Upper lobe of right lung (tissue), 1 donor: ENCODE data around the gene GRAMD1C. TPM values are rescaled to one million over a fixed set of nuclear protein-coding genes. Genes with fewer than 3 reads are reported as not detected.

Experiments
- ATAC-seq: fragments of 200-7000 bp; cut with Tn5 transposase; one replicate; pipeline ENCODE4 v1.9.1; 2020; ENCODE audit warnings: mild to moderate bottlenecking, moderate library complexity
- DNase-seq: peaks from one replicate; pipeline ENCODE4 v3.0.0-alpha.2; 2020
- H3K27ac ChIP-seq: fragments of 200-600 bp; one replicate; pipeline ENCODE4 v1.8.0; 2022
- H3K27me3 ChIP-seq: fragments of 200-600 bp; one replicate; pipeline ENCODE4 v1.8.0; 2022; ENCODE audit warnings: mild to moderate bottlenecking
- H3K36me3 ChIP-seq: fragments of 200-600 bp; one replicate; pipeline ENCODE4 v1.8.0; 2022
- H3K4me1 ChIP-seq: fragments of 200-600 bp; one replicate; pipeline ENCODE4 v1.8.0; 2022
- H3K4me3 ChIP-seq: fragments of 200-600 bp; one replicate; pipeline ENCODE4 v1.8.0; 2022; ENCODE audit warnings: mild to moderate bottlenecking
- H3K9me3 ChIP-seq: fragments of 200-600 bp; one replicate; pipeline ENCODE4 v1.8.0; 2022
- CTCF ChIP-seq: fragments of 200-600 bp; IDR thresholded peaks from one replicate; pipeline ENCODE4 v1.8.0; 2022; ENCODE audit warnings: antibody characterized with exemption
- intact Hi-C: fragments of 100-400 bp; cut with DNase I; formaldehyde crosslinking; loops from one replicate; pipeline ENCODE4 v1.11.0; 2022
- total RNA-seq: library from RNA; stranded (reverse); fragmentation: NEBNext Ultra II Directional; extraction: Animal tissue kit (Norgen Biotek cat#: 25700); gene quantifications from one replicate; pipeline ENCODE4 v1.2.1, GENCODE V29; 2021
- donor health status: DM: no; HTN: yes; CAD: no; lungs with severe emphysema.

Gene GRAMD1C
- total RNA-seq, 1 donor from 2014 or later = 6.4 TPM

DNA sequence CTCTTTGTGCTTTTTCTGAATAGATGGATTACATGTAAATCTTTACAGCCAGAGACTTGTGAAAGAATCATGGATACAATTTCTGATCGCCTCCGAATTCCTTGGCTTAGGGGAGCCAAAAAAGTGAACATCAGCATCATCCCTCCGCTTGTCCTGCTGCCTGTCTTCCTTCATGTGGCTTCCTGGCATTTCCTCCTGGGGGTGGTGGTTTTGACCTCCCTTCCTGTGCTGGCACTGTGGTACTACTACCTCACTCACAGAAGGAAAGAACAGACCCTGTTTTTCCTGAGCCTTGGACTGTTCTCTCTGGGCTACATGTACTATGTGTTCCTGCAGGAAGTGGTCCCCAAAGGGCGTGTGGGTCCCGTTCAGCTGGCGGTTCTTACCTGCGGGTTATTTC lies 115.1 kb downstream of the GRAMD1C start:
- H3K4me1 ChIP-seq = no peaks in the 10 kb centered on the region
- no peak overlapping the region for H3K27ac ChIP-seq
- H3K27me3 ChIP-seq = no peaks in the 10 kb centered on the region
- ATAC-seq (no peak), DNase-seq (no peak)
- intact Hi-C loops = no loop called here
- H3K36me3 ChIP-seq = peaks cover 4% of the 10 kb centered on the region
- no peak overlapping the region for H3K4me3 ChIP-seq
- no peaks in the 10 kb centered on the region for H3K9me3 ChIP-seq
- TF ChIP-seq CTCF = no peak

DNA sequence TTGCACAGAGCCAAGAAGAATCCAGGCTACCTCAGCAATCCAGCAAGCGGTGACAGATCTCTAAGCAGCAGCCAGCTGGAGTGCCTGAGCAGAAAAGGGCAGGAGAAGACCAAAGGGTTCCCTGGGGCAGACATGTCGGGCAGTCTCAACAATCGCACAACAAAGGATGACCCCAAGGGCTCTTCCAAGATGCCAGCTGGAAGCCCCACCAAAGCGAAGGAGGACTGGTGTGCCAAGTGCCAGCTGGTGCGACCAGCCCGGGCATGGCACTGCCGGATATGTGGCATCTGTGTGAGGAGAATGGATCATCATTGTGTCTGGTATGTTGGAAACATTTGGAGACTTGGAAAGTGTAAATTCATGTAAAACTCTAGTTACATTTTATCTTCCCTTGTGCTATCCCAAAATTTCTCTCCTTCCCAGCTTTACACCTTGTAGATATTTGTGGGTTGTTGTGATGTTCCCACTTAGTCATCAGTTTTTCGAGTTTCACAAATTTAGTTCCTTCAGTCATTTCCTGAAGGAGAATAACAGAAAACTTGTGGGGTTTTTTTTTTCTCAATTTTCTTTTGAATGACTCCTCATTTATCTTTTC lies 115.6 kb downstream of the GRAMD1C start:
- no peak for TF ChIP-seq CTCF
- Histone ChIP-seq H3K27me3 (no peaks in the 10 kb centered on the region), H3K36me3 (peaks cover 6% of the 10 kb centered on the region), H3K4me1 (no peaks in the 10 kb centered on the region), H3K9me3 (no peaks in the 10 kb centered on the region), H3K4me3 (no peak overlapping the region), H3K27ac (no peak overlapping the region)
- intact Hi-C loops = no loop called here
- DNase-seq = no peak
- no peak for ATAC-seq

DNA sequence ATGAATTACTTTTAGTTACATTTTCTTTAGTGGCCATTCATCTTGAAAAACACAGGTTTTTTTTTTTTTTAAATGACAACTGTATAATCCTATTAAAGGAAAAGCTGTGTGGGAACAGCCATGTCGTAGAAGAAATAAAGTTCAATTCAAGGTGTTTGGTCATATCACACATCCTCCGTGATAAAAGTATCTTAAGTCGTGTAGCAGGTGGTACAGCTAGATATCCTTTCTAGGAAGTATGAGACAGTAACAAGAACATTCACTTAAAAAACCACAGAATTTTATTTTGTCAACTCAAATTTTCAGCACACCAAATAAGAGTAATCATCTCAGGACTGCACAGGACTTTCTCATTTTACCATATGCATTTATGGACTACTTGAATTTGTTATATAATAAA lies 125.3 kb downstream of the GRAMD1C start:
- TF ChIP-seq CTCF = no peak
- DNase-seq (no peak), ATAC-seq (no peak)
- H3K9me3 ChIP-seq = no peaks in the 10 kb centered on the region
- no peaks in the 10 kb centered on the region for H3K27me3 ChIP-seq
- no peaks in the 10 kb centered on the region for H3K4me1 ChIP-seq
- no peak overlapping the region for H3K27ac ChIP-seq
- peaks cover 7% of the 10 kb centered on the region for H3K36me3 ChIP-seq
- intact Hi-C loops = no loop called here
- no peak overlapping the region for H3K4me3 ChIP-seq

DNA sequence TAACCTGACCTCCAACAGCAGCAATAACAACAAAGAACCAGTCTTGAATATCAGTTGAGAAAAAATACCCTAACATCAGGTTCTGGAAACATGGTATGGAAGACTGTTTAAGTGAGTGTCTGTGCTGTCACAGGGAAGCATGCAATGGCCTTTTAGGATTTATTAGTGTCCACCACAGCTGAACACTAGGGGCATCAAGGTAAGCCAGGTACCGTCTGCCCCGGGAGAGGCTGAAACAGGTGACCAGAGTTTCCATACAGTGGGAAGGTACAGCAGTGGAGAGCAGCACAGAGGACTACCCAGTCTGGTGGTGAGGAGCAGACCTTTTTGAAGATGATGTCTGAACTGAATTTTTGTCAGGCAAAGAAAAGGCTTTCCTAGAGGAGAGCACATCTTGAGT lies 127.6 kb downstream of the GRAMD1C start:
- Histone ChIP-seq H3K4me3 (no peak overlapping the region), H3K9me3 (no peaks in the 10 kb centered on the region), H3K27me3 (no peaks in the 10 kb centered on the region), H3K36me3 (no peaks in the 10 kb centered on the region), H3K27ac (no peak overlapping the region), H3K4me1 (no peaks in the 10 kb centered on the region)
- intact Hi-C loops = no loop called here
- DNase-seq = no peak
- peak; percentile 26 for ATAC-seq
- TF ChIP-seq CTCF = no peak

- Histone ChIP-seq H3K36me3 (no peaks in the 10 kb centered on the region), H3K27me3 (no peaks in the 10 kb centered on the region), H3K27ac (no peak overlapping the region), H3K4me1 (no peaks in the 10 kb centered on the region), H3K9me3 (peaks cover 7% of the 10 kb centered on the region), H3K4me3 (no peak overlapping the region)
- ATAC-seq (peak; percentile 78), DNase-seq (no peak)
- intact Hi-C loops = no loop called here
- no peak for TF ChIP-seq CTCF
Measured at GRCh38 chr3:113968986-113969385, 130.4 kb downstream of the GRAMD1C start.

- H3K27ac ChIP-seq = no peak overlapping the region
- no peaks in the 10 kb centered on the region for H3K27me3 ChIP-seq
- no peak for DNase-seq
- TF ChIP-seq CTCF = no peak
- peaks cover 6% of the 10 kb centered on the region for H3K9me3 ChIP-seq
- H3K4me1 ChIP-seq = no peaks in the 10 kb centered on the region
- peaks cover 26% of the 10 kb centered on the region for H3K36me3 ChIP-seq
- intact Hi-C loops = no loop called here
- no peak overlapping the region for H3K4me3 ChIP-seq
- ATAC-seq = no peak
Measured at GRCh38 chr3:113977822-113978221, 139.2 kb downstream of the GRAMD1C start.
